HG03135 (cell line): ENCODE results near the gene BAZ1A.
"Not testable (repeated sequence)": the region's sequence is repeated elsewhere in the genome, so short reads cannot be mapped to it uniquely, and the experiment has no call there.

Source experiments
- ATAC-seq: cut with Tn5 transposase; IDR thresholded peaks from one replicate; pipeline ENCODE4 v1.9.1; 2021; ENCODE audit warnings: mild to moderate bottlenecking, moderate library complexity; ENCODE audit not compliant: unreplicated experiment

BAZ1A gene

GRCh38 chr14:34857689-34858449 is 17.3 kb downstream of the BAZ1A start:
- no peak for ATAC-seq

DNA sequence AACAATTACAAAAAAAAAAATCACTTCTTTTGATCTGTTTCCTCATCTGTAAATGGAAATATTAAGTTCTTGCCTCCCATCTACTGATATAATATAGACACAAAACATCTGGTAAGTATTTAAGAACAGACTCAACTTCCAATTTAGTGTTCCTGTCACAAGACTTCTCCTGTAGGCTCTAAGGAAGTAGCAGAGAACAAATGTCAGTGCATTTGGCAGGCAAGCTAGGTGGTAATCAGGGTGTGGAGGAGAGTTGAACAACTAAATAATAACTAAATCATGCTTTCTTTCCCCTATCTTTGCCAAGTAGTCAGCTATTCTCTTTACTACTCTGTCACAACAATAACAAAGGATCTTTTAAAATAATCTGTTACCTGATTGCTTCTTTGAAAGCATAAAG is 22.1 kb downstream of the BAZ1A start:
- ATAC-seq: no peak

DNA sequence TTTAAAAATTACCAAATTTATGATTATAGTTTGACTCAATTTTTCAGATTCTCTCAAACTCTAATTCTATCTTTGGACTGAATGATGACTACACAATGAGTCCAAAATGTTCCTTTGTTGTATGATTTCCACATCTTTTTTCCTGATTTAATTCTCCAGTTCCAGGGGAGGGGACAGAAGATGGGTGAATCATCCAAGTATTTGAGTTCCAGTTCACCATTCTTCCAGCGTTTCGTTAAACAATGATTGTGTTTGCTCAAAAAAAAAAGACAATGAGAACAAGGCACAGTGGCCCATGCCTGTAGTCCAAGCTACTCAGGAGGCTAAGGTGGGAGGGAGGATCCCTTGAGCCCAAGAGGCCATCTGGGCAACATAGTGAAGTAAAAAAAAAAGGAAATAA is 23.8 kb downstream of the BAZ1A start:
- ATAC-seq: no peak

- ATAC-seq: no peak
These were observed 29.3 kb downstream of the BAZ1A start for GRCh38 chr14:34845869-34846268.

GRCh38 chr14:34843011-34843554 is 32.1 kb downstream of the BAZ1A start:
- ATAC-seq: no peak

- no peak for ATAC-seq
These were observed 37.3 kb downstream of the BAZ1A start for GRCh38 chr14:34837801-34838322.

DNA sequence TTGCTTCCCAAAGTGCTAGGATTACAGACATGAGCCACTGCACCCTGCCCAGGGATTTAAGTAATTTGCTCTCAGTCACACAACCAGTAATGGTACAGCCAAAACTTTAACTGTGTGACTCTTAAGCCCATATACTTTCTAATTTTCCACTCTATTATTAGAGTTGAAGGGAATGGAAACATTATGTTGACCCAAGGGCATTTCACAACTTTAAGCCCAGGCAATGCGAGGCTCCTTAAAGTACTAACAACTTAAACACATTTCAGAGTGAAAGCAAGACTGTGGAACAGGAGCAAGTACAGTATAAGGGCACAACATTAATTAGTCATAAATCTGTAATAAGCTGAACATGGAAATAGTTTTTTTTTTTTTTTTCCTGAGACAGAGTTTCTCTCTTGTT is 39.8 kb downstream of the BAZ1A start:
- ATAC-seq: no peak

DNA sequence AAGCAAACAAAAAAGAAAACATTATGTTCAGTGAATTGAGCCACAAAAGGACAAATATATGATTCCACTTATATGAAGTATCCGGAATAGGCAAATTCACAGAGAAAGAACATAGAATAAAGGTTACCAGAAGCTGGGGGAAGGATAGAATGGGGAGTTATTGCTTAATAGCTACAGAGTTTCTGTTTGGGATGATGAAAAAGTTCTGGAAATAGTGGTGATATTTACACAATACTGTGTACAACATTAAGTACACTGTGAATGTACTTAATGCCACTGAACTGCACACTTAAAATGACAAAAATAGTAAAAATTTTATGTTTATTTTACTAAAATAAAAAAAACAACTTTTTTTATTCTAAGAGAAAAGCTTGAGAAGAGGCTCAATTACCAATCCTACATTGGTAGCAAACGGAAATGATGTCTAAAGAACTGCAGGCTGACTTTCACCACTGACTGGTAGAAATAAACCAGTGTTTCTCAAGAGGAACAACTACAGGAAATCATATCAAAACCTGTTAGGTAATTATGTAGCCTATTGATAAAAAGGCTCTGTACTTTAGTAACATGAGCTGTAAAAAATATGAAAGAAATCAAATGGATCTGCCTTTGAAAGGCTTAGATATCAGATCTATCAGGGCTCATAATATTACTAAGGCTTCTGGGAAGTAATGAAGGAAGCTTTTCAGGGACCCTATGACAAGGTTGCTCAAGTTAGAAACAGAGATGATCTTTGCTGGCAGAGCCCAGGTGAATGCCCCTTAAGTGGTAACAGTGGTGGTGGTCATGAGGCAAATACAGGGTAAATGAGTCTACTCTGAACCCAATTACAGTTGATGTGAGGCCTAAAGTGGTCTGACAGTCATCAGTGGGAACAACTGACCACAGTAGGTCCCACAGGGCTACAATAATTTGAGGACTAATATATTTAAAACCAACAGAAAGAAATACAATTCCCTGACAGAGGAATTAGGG is 41.3 kb downstream of the BAZ1A start:
- ATAC-seq: no peak

GRCh38 chr14:34826661-34827060 is 48.5 kb downstream of the BAZ1A start:
- no peak for ATAC-seq

- ATAC-seq: no peak
These were observed 50.3 kb downstream of the BAZ1A start for GRCh38 chr14:34824826-34825225.

- no peak for ATAC-seq
These were observed 50.9 kb downstream of the BAZ1A start for GRCh38 chr14:34824256-34824655.

DNA sequence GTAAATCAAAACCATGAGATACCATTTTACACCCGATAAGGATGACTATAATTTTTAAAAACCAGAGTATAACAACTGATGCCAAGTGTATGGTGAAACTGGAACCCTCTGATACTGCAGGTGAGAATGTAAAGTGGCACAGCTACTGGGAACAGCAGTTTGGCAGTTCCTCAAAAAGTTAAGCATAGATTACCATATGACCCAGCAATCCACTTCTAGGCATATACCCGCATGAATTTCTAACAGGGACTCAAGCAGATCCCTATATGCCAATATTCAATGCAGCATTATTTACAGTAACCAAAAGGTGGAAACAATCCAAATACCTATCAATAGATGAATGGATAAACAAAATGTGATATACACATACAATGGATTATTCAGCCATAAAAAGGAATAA is 57.4 kb downstream of the BAZ1A start:
- ATAC-seq: no peak

GRCh38 chr14:34810028-34810427 is 65.1 kb downstream of the BAZ1A start:
- no peak for ATAC-seq

DNA sequence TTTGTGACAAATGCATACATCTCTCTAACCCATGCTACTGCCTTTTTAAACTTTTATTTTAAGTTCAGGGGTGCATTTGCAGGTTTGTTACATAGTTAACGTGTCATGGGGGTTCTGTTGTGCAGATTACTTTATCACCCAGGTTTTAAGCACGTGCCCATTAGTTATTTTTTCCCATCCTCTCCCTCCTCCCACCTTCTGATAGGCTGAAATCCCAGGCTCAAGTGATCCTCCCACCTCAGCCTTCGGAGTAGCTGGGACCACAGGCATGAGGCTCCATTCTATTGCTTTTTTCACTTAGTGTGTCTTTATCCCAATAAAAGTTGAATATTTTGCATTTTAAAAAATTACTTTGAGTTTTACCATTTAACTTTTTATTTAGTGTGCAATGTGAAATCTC is 68.9 kb downstream of the BAZ1A start:
- no peak for ATAC-seq

DNA sequence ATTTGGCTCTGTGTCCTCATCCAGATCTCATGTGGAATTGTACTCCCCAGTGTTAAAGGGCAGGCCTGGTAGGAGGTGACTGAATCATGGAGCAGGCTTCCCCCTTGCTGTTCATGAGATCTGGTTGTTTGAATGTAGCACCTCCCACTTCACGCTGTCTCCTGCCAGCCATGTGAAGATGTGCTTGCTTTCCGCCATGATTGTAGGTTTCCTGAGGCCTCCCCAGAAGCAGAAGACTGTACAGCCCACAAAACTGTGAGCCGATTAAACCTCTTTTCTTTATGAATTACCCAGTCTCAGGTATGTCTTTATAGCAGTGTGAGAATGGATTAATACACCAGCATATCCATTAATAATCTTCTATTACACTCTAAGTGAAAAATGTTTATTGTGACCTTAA is 70.2 kb downstream of the BAZ1A start:
- ATAC-seq: no peak

DNA sequence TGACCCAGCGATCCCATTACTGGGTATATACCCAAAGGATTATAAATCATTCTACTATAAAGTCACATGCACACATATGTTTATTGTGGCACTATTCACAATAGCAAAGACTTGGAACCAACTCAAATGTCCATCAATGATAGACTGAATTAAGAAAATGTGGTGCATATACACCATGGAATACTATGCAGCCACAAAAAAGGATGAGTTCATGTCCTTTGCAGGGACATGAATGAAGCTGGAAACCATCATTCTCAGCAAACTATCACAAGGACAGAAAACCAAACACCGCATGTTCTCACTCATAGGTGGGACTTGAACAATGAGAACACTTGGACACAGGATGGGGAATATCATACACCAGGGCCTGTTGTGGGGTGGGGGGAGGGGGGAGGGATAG is 76.3 kb downstream of the BAZ1A start:
- ATAC-seq: not testable (repeated sequence)

- no peak for ATAC-seq
These were observed 77.2 kb downstream of the BAZ1A start for GRCh38 chr14:34797747-34798583.

- ATAC-seq: no peak
These were observed 78.3 kb downstream of the BAZ1A start for GRCh38 chr14:34796902-34797301.

GRCh38 chr14:34794941-34795340 is 80.2 kb downstream of the BAZ1A start:
- ATAC-seq: no peak

DNA sequence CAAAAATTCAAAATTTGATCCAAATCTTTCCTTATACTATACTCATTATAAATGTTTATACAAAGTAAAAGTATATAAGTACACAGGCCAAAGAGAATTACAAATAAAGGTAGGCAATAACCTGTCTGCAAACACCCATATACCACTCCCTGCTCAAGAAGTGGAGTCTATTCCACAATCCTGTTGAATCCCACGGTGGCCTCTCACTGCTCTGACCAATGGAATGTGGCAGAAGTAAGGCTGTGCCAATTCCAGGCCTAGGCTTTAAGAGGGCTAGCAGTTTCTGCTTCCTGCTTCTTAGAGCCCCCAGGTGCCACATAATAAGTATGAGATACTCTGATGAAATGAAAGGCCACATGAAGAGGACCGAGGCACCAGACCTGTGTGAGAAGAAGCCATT is 80.9 kb downstream of the BAZ1A start:
- no peak for ATAC-seq

DNA sequence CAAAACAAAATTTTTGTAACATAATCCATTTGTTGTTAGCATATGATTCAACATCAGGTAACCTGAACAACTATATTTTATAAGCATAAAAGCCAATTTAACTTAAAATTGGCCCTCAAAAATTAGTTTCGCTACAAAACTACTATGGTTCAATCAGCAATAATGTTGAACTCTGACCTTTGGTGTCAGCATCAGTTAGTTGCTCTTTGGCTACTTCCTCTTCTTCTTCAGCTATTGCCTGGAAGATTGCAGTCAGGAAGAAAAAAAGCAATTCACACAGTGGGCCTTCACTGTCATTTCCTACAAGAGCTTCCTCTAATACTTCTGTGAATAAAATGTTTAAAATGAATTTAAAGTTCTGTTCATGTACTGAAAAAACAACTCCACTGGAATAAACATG is 82.6 kb downstream of the BAZ1A start:
- ATAC-seq: no peak
